Large intestine (tissue), 3 donors: ENCODE measurements around the gene SMIM14. TPM values are rescaled to one million over a fixed set of nuclear protein-coding genes. Genes with fewer than 3 reads are reported as not detected.
"Not testable (repeated sequence)": the region's sequence is repeated elsewhere in the genome, so short reads cannot be mapped to it uniquely, and the experiment has no call there.

Experiments used
- DNase-seq, 2 donors: peaks; one replicate each; pipeline versions ENCODE4 v3.0.0 to v3.0.0-alpha.2; 2013
- H3K27ac ChIP-seq: one replicate; pipeline ENCODE4 v1.5.1; 2013; ENCODE audit warnings: low read length
- H3K27me3 ChIP-seq: 2 replicates; pipeline ENCODE4 v1.6.1; 2013; ENCODE audit warnings: low read length; ENCODE audit not compliant: control insufficient read depth, insufficient read depth
- H3K36me3 ChIP-seq: 2 replicates; pipeline ENCODE4 v1.6.1; 2013; ENCODE audit warnings: low read length; ENCODE audit not compliant: control insufficient read depth, insufficient read depth
- H3K4me1 ChIP-seq: one replicate; pipeline ENCODE4 v1.6.1; 2013; ENCODE audit warnings: low read length; ENCODE audit not compliant: control insufficient read depth, insufficient read depth
- H3K4me3 ChIP-seq: one replicate; pipeline ENCODE4 v1.5.1; 2013; ENCODE audit warnings: low read length
- H3K9me3 ChIP-seq: one replicate; pipeline ENCODE4 v1.6.1; 2013; ENCODE audit warnings: mild to moderate bottlenecking, low read depth, low read length, moderate library complexity; ENCODE audit not compliant: control insufficient read depth
- WGBS: methylation state at CpG from one replicate; pipeline ENCODE4 v1.1.5; 2013; ENCODE audit warnings: low lambda C conversion rate; ENCODE audit not compliant: insufficient coverage; 5-methylcytosine and 5-hydroxymethylcytosine counted together
- polyA plus RNA-seq: library from polyadenylated mRNA; unstranded; fragments of 120-200 nt; gene quantifications from one replicate; pipeline ENCODE4 v1.2.1, GENCODE V29; 2013

SMIM14 gene
- polyA plus RNA-seq, 1 donor = 21.6 TPM

DNA sequence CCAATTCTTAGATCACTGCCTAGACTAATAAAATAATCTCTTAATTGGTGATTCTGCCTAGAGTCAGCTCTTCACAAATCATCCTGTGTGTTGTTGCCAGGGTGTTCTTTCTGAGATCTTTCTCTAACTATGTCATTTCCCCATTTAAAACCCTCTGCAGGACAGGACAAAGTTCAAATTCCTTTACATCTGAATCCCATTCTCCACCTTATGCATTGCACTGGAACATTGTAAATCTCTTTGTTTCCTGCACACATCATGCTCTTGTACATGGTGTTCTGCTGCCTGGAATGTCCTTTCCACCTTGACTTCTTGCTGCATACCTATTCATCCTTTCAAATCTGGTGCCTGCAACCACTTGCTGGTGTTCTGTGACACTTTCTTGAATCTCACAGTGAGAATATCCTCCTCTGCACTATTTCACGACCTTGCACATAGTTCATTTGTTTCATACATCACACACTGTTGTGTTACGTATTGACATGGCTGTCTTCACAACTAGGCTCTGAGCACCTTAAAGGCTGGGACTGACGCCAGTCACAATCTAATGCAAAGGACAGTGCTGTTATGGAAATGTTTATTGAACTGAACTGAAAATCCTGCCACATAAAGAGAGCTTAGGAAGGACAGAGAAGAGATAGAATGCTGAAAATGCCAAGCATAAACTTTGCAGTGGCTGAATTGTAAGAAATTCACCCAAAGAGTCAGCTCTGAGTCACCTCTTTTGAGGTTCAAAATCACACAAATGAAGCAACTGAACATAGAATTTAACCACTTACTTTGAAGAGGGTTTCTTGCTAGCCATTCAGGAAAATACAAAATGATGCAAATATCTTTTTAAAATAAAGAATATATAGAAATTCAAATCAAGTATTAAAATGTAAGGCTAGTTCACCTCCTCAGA lies 26.4 kb upstream of the SMIM14 start:
- peaks cover 9% of the 10 kb centered on the region for H3K4me1 ChIP-seq
- WGBS = 63% methylated on average over 2 of the region's 3 CpGs
- no peaks in the 10 kb centered on the region for H3K27me3 ChIP-seq
- peaks cover 3% of the 10 kb centered on the region for H3K9me3 ChIP-seq
- peak overlapping the region; percentile 44 for H3K27ac ChIP-seq
- DNase-seq = peak; percentile 45 to 69
- no peak overlapping the region for H3K4me3 ChIP-seq
- H3K36me3 ChIP-seq = no peaks in the 10 kb centered on the region

DNA sequence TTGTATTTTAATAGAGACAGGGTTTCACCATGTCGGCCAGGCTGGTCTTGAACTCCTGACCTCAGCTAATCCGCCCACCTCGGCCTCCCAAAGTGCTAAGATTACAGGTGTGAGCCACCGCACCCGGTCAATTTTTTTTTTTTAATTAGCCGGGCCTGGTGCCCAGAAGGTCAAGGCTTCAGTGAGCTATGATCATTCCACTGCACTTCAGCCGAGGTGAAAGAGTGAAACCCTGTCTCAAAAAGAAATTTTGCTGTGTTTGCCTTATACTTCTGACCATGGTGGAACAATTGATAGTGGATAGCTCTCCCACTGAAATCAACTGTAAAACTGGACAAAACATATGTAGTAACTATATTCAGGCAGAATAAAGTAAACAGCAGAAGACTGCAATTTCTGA lies 24.0 kb upstream of the SMIM14 start:
- Histone ChIP-seq H3K27me3 (no peaks in the 10 kb centered on the region), H3K4me1 (peaks cover 9% of the 10 kb centered on the region), H3K4me3 (no peak overlapping the region), H3K9me3 (peaks cover 3% of the 10 kb centered on the region), H3K27ac (no peak overlapping the region), H3K36me3 (no peaks in the 10 kb centered on the region)
- no peak for DNase-seq
- no CpG with 5 or more reads among the region's 7 CpGs for whole genome bisulfite sequencing

DNA sequence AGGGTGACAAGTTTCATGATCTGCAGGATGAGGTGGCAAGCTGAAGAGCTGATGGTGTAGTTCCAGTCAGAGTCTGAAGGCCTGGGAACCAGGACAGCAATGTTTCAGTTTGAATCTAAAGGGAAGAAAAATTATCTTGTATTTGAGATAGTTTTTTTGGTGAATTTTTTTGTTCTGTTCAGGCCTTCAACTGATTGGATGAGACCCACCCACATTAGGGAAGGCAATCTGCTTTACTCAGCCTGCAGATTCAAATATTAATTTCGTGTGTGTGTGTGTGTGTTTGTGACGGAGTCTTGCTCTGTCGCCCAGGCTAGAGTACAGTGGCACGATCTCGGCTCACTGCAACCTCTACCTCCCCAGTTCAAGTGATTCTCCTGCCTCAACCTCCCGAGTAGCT lies 22.1 kb upstream of the SMIM14 start:
- H3K4me1 ChIP-seq = peaks cover 9% of the 10 kb centered on the region
- peaks cover 3% of the 10 kb centered on the region for H3K9me3 ChIP-seq
- no peak for DNase-seq
- H3K27me3 ChIP-seq = no peaks in the 10 kb centered on the region
- no CpG with 5 or more reads among the region's 6 CpGs for WGBS
- H3K36me3 ChIP-seq = no peaks in the 10 kb centered on the region
- H3K27ac ChIP-seq = no peak overlapping the region
- no peak overlapping the region for H3K4me3 ChIP-seq

DNA sequence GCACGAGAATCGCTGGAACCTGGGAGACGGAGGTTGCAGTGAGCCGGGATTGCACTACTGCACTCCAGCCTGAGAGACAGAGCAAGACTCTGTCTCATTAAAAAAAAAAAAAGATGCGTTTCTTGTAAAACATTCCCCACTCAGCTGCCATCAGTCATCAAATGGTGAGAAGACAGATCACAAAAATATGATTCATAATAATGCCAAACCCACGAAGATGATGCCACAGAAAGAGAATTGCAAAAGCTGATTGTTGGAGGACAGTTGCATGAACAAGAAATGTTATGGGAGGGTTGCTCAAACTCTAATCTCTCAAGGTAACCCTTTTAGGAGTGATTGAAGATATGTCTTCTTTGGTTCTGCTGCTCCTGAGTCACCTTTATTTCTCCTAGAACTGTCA lies 21.4 kb upstream of the SMIM14 start:
- H3K9me3 ChIP-seq = peaks cover 3% of the 10 kb centered on the region
- H3K36me3 ChIP-seq = no peaks in the 10 kb centered on the region
- WGBS = no CpG with 5 or more reads among the region's 6 CpGs
- H3K4me3 ChIP-seq = no peak overlapping the region
- H3K27me3 ChIP-seq = no peaks in the 10 kb centered on the region
- peaks cover 6% of the 10 kb centered on the region for H3K4me1 ChIP-seq
- no peak for DNase-seq
- H3K27ac ChIP-seq = no peak overlapping the region

DNA sequence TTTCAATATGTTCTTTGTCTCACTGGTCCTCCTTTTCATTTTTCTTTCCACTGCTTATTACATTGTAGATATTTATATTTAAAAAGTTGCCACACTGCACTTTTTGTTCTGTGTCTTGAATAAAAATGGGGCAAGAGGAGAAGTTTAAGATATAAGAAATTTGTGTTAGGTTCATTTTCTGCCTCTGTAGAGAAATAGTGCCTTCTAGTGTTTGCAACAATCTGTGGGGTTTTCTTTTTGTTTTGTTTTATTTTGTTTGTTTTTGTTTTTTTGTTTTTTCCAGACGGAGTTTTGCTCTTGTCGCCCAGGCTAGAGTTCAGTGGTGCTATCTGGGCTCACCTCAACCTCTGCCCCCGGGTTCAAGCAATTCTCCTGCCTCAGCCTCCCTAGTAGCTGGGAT lies 20.1 kb upstream of the SMIM14 start:
- WGBS = 85% methylated on average over 2 of the region's 3 CpGs
- H3K27me3 ChIP-seq = no peaks in the 10 kb centered on the region

DNA sequence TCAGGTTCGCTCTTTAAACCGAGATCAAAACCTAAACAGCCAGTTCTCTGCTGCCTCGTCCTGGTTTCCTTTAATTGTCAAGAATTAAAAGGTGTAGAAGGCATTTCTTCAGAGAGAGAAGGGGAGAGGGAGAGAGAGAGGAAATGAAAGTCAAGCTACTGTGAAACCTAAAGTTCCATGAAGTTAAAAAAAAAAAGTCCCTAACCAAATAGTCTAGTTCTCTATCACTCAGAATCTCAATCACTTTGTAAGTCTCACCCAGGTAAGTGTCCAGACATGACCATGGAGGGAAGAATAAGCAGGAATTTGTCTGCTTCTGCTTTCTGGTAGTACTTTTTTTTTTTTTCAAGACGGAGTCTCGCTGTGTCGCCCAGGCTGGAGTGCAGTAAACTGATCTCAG lies 18.8 kb upstream of the SMIM14 start:
- H3K4me1 ChIP-seq = no peaks in the 10 kb centered on the region
- no peaks in the 10 kb centered on the region for H3K36me3 ChIP-seq
- no peak overlapping the region for H3K4me3 ChIP-seq
- no peak overlapping the region for H3K27ac ChIP-seq
- no peak for DNase-seq
- 97% methylated on average over 4 of the region's 6 CpGs for WGBS
- no peaks in the 10 kb centered on the region for H3K9me3 ChIP-seq
- H3K27me3 ChIP-seq = no peaks in the 10 kb centered on the region

More for the DNA sequence above, 20.1 kb upstream of the SMIM14 start:
- no peak overlapping the region for H3K27ac ChIP-seq
- DNase-seq = no peak
- no peaks in the 10 kb centered on the region for H3K4me1 ChIP-seq
- H3K9me3 ChIP-seq = no peaks in the 10 kb centered on the region
- no peaks in the 10 kb centered on the region for H3K36me3 ChIP-seq
- H3K4me3 ChIP-seq = no peak overlapping the region

DNA sequence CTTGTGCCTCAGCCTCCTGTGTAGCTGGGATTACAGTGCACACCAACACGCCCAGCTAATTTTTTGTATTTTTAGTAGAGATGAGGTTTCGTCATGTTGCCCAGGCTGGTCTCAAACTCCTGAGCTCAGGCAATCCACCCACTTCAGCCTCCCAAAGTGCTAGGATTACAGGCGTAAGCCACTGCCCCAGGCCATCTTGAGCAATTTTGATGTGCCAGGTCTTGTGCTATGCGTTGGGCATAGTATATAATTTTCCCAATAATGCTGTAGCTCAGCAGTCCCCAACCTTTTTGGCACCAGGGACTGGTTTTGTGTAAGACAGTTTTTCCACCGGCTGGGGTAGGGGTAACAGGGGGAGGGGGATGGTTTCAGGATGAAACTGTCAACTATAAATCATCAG lies 18.0 kb upstream of the SMIM14 start:
- not testable (repeated sequence) for DNase-seq, H3K27me3 ChIP-seq, H3K4me1 ChIP-seq, H3K36me3 ChIP-seq, H3K4me3 ChIP-seq, H3K9me3 ChIP-seq, H3K27ac ChIP-seq
- no CpG with 5 or more reads among the region's 5 CpGs for WGBS

DNA sequence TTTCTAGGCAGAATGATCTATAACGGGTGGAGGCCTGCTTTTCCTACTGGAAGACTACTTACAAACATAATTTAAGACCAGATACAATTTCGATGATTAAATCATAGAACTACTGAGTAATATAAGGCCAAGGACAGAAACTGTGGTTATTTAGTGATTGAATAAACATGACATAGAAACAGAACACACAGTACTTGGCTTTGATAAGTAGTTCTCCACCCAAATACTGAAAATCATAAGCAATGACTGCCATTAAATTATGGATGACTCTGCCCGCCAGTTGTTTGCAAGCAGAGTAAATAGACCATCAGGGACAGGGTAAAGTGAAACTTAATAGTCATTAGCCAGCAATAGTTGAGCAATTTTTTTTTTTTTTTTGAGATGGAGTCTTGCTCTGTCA lies 17.2 kb upstream of the SMIM14 start:
- WGBS = 100% methylated on average over 1 of the region's 3 CpGs
- DNase-seq = no peak
- Histone ChIP-seq H3K27ac (no peak overlapping the region), H3K27me3 (no peaks in the 10 kb centered on the region), H3K4me1 (no peaks in the 10 kb centered on the region), H3K36me3 (no peaks in the 10 kb centered on the region), H3K9me3 (no peaks in the 10 kb centered on the region), H3K4me3 (no peak overlapping the region)

DNA sequence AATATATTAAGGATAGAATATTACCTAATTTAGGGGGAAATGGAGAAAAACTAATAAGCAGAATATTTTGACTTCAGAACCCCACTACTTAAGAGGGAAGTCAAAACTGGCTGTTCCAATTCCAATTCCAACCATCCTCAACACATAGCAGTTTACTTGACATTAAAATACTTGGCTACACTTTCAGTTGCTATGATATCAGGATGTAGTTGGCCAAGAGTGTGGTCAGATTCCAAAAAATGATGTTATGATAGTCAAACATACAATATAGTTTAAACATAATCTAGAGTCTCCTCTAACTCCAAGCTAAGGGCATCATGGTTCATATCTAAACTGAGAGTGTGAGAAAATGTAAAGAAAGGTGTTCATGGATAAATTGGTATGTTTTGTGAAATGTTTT lies 16.5 kb upstream of the SMIM14 start:
- H3K36me3 ChIP-seq = no peaks in the 10 kb centered on the region
- no peak overlapping the region for H3K27ac ChIP-seq
- no peaks in the 10 kb centered on the region for H3K27me3 ChIP-seq
- no peak for DNase-seq
- no peaks in the 10 kb centered on the region for H3K4me1 ChIP-seq
- no peak overlapping the region for H3K4me3 ChIP-seq
- H3K9me3 ChIP-seq = no peaks in the 10 kb centered on the region

DNA sequence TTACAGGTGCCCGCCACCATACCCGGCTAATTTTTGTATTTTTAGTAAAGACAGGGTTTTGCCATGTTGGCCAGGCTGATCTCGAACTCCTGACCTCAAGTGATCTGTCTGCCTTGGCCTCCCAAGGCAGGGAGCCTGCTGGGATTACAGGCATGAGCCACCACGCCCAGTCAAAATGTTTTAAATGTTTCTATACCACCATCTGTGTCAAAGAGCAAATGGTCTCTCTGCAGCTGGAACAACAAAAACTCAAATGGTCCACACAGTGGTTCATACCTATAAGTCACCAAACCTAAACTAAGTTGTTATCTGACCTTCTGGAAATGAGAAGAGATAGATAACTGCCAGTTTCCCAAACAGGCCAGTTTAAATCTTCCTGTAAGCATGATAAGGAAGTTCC lies 12.9 kb upstream of the SMIM14 start:
- not testable (repeated sequence) for H3K4me1 ChIP-seq, H3K27me3 ChIP-seq, H3K4me3 ChIP-seq, H3K9me3 ChIP-seq, DNase-seq, H3K36me3 ChIP-seq, H3K27ac ChIP-seq
- no CpG with 5 or more reads among the region's 4 CpGs for WGBS

DNA sequence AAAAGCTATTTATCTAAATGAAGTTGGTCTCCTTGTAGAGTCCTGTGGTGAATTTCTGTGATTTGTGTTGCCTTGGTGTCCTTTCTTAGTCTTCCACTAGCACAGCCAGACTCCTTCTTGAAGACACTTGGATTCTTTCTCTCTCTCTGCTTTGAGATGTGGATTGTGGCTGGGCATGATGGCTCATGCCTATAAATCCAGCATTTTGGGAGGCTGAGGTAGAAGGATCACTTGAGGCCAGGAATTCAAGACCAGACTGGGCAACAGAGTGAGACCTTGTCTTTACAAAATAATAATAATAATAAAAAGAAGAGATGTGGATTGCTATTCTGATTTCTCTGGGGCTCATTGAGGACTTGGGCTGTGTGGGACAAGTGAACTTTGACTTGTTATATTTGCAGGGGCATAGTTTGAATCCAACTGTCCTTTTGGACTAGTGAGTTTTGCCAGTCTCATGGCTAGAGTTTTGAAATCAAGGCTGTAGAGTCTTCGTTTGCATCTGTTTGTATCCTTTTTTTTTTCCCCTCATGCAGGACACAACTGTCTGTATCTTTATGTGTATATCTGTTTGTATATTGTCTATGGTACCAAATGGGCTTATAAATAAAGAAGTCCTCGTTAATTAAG lies 11.1 kb upstream of the SMIM14 start:
- Histone ChIP-seq H3K27ac (no peak overlapping the region), H3K4me1 (no peaks in the 10 kb centered on the region), H3K9me3 (no peaks in the 10 kb centered on the region), H3K36me3 (no peaks in the 10 kb centered on the region), H3K4me3 (no peak overlapping the region), H3K27me3 (no peaks in the 10 kb centered on the region)
- WGBS = 20% methylated on average over 1 of the region's 2 CpGs
- DNase-seq = peak in 1 of 2 donors; percentile 59
